GM21528 (cell line): ENCODE measurements around the gene SCUBE2.

Source experiments
- ATAC-seq: cut with Tn5 transposase; IDR thresholded peaks from one replicate; pipeline ENCODE4 v1.9.1; 2021; ENCODE audit warnings: mild to moderate bottlenecking, moderate library complexity; ENCODE audit not compliant: unreplicated experiment, low FRiP score

Gene SCUBE2

DNA sequence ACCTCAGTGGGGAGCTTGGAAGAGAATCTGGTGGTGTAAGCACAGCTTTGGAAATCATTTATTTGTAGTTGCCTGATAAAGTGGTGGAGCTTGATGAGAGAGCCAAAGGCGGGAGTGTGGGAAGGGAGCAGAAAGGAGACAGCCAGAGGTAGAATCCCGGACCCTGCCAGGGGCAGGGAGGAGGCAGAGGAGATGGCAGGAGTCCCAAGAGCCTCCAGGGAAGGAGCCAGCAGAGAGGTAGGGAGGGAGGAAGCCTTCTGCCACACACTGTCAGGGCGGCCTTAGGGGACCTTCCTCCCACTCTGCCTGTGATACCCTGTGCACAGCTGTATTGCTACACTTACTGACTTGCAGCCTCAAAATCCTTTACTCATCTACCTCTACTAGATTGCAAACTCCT lies 15.4 kb downstream of the SCUBE2 start:
- ATAC-seq, result no peak

DNA sequence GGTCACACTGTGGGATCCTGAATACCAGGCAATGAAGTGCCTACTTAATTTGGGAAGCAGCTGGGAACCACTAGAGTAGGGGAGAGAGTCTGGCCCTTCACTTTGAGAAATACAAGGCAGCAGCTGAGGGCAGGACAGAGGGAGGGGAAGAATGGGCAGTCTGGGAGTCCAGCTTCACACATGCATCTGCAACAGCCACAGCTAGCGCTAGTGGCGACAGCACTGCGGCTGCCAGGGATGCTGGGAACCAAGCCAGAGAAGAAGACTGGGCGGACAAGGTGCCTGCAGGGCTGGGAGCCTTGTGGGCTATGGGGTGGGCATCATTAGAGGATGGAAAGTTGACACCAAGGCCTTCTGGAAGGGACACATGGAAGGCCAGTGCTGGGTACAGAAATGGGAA lies 15.8 kb downstream of the SCUBE2 start:
- no peak for ATAC-seq

DNA sequence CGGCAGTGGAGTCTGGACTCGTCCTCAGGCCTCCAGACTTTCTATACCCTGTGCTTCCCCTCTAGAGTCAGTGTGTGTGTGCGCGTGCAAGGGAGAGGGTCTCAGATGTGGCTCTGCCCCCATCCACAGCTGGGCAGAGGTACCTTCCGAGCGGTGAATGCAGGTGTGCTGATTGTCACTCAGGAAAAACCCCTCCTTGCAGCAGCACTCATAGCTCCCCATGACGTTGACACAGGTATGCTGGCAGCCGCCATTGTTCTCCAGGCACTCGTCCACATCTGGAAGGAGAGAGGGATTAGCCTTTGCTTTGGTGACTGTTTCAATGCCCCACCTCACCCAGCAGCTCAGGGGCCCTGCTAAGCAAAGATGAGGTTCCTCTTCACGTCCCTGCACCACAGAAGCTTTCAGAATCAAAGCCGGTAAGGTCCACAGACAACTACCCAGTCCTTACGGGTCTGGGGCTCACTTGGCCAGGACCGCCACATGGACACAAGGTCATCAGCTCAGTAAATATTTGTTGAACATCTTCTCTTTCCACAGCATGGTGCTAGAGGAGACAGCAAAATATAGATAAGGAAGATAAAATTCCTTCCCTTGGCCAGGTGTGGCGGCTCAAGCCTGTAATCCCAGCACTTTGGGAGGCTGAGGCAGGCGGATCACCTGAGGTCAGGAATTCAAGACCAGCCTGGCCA lies 16.9 kb downstream of the SCUBE2 start:
- ATAC-seq, result no peak

DNA sequence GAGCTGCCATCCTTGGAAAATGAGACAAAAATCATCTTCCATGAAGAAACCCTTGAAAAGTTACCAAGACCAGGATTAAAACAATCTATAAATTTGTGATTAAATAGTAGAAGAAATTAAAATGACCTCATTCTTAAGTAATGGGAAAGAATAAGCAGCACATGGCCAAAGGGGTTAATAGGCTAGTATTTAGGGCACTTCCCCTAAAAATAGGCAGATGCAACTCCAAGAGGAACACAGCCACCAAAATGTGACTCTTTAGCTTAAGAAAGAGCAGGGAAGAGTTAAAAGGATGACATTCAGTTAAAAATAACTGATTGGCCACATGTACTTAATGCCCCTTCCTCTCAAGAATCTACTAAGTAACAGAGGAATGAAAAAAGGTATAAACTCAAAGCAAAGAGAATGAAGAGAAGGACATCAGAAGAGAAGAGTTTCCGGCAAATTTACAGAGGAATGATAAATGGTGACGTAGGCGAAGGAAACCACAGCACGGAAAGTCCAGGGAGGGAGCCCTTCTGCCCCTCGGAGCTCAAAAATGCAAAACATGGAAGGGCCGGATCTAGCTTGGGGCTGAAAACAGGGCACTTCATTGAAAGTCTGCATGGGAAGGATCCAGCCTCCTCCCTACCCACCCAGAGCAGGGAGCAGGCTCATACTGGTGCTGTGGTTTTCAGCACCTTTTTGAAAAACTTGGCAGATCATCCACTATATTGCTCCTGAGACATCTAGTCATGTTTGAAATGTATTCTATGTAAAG lies 17.8 kb downstream of the SCUBE2 start:
- no peak for ATAC-seq

DNA sequence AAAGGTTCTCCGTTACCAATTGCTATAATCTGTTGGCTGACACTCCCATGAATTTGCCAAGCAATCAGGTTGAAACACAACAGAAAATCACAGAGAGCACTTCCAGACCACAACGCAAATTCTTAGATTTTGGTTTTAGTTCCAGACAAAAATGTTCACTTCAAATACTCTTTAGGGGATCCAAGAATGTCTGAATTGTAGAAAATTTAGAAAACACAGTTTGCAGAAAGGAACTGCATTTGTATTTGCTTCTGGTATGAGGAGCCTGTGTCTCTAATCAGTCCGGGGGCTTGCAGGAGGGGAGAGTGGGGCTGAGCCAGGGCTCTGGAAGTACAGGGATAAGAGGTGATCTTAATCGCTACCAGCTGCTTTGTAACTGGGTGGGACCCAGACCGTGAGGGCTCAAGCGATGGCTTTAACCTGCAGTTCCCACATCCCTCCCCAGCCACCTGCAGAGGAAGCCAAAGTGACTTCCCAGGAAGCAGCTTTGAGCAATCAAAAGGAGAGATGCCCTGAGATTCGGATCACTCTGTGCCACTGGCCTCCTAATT lies 18.7 kb downstream of the SCUBE2 start:
- no peak for ATAC-seq

DNA sequence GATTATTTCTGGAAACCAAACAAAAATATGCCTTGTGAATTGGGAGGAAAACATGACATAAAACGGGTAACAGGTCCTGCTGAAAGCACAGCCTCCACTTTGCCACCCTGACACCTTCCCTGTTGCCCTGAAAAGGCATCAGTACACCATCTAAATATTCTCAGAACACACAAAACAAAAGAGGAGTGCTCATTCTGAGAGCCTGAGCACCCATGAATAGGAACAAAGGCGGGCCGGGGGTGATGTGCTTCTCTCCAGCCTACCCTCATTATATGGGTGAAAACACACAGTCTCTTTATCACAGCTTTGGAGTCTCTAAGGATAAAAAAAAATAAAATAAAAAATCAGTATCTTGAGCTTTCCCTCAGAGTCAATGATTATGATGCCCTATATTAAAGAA lies 19.7 kb downstream of the SCUBE2 start:
- ATAC-seq, result no peak

DNA sequence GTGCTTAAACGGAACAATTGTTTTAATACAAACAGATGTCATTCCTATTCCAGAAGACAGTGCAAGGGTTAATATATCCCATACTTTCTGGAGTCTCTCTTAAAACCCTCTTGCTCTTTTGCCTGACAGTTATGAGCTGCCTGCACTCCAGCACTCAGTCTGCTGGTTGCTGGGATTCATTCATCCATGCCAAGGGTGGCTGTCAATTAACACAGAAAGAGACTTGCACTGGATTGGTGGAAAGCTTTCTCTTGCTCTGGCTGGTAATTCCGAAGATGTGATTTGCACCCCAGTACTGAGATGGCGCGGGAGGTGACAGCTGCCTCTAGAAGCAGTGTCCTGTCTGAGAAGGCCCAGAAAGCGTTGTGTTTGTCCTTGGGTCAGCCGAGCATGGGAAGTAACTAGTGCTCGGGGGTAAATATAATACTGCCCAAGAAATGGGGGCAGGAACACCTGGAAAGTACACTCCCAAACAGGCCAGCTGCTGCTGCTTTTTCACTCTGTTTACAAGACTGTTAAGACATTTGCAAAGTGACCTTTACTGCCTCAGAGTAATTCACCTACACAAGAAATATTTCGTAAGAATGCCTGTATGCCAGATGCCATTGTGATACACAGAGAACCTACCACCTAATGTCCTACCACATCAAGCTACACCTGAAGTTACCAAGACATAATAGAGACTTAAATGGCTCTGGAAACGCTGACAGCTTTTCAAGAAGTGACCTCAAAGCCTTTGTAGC lies 20.5 kb downstream of the SCUBE2 start:
- no peak for ATAC-seq

DNA sequence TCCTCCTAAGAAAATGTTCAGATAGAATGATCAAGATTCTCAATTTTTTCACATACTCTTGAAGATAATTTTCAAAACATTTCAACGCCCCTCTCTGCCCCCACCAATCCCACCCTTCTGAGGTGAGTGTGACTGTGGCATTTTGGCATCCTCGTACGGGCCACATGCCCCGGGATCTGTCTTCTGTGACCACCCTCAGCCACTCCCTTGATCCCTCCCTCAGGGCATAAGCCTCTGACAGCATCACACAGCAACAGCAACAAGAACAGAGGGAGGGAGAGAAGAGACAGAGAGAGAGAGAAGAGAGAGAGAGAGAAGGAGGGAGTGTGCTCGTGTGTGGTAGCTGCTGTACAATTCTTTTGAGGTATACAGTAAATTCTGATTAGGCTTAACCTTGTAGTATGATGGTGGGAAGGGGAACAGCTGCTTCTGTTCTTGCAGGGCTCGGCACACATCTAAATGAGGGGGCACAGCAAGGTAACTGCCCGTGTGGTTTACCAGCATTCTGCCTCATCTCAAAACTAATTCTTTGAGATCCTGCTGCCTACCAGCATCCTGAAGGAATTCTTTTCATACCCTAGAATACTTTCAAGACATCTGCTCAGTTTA lies 21.4 kb downstream of the SCUBE2 start:
- no peak for ATAC-seq

DNA sequence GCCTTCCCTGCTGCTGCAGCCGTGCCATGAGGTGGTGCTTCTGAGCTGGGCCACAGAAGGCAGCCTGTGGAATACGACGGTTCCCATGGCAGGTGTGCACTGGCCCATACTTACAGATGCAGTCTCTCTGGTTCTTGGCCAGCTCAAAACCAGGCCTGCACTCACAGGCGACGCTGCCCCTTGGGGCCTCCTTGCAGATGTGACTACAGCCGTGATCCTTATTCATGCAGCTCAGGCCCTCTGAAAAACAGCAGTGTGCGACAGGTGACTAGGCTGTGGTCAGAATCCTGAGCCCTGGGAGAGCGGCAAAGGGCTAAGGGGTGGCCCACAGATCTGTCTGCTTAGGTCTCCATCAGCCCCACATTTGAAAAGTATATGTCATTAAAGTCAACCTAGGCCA lies 22.1 kb downstream of the SCUBE2 start:
- ATAC-seq, result no peak

DNA sequence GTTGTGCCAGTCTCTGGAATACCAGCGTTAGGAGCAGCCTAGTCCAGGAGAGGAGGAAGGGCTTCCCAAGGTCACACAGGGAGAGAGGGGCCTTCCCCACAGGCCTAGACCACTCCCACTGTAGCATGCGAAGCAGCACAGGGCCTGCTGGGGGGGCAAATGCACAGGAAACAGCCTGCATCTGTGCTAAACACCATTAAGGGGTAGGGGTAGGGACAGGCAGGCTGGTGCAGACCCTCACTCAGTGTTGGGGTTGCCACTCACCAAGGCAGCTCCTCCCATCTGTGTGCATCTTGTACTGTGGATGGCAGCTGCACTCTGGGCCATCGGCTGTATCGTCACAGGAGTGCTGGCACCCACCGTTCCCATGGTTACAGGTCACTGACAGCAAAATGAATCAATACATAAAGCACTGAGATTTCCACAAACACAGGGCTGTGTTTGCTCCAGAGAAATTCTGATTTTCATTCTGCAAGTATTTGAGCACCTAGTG lies 24.9 kb downstream of the SCUBE2 start:
- no peak for ATAC-seq

DNA sequence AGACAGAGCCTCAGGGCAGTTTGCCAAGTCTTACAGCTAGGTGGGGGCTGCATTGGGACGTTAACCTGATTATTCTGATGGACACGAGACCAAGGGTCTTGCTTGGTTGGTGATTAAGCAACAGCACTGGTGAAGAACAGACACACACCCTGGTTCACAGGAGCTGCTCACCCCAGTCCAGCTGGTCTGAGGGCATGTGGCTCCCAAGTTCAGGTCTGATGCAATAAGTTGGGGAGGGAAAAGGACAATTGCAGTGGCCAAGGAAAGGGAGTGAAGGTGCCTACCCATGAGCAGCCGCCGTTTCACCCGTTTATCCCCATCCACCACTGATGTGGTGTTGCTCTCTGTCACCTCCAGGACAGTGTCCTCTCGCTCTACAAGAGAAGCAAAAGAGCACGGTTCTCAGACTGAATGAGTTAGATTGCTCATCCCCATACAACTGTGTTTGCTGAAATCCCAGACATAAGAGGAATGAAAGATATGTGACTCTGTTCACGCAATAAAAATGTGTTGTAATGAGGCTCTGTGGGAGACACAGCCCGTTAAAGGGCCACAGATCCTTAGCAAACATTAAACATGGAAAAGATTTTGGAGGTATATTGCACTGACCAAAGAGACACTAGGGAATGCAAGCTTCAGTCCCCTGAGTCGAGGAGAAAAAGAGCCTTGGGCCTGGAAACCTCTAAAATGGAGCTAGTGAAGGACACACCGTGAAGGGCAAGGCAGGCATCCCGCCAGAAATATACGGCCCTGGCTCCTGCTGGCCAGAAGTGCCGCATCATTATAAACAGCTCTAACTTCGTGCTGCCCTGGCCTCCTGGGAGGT lies 25.6 kb downstream of the SCUBE2 start:
- ATAC-seq, result no peak

DNA sequence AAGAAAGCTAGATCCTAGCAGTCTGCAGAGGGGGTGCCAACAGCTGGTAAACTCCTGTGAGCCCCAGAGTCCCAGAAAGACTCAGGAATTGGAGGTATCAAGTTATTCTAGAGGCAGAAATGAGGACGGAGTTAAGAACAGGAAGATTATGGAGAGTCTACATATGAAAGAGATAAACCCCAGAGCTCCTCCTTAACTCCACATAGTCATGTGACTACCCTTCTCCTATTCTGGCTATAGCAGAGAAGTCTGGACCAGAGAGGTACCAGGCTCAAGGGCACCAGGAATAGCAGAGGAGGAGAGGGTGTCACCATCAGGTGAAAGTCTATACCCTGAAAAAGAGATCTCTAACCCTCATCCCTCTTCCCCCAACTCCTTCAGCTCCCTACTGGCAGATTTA lies 29.6 kb downstream of the SCUBE2 start:
- ATAC-seq, result no peak

DNA sequence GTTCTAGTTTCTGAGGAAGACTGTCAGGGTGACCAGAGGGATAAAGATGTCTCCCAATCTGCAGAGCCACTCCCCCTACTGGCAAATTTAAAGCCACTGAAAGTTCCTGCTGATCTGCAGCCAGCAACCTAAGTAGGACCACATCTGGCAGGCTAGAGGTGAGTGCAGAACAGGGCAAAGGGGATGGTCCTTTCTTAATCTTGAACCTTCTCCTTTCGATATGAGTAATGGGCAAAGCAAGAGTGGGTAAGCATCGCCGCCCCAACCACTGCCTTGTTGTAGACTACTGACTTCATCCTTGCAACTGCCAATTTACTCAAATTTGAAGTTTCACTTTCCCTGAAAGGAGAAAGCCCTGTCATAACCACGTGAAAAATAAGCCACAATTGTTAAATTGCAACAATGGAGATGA lies 30.7 kb downstream of the SCUBE2 start:
- ATAC-seq, result peak; percentile 98

DNA sequence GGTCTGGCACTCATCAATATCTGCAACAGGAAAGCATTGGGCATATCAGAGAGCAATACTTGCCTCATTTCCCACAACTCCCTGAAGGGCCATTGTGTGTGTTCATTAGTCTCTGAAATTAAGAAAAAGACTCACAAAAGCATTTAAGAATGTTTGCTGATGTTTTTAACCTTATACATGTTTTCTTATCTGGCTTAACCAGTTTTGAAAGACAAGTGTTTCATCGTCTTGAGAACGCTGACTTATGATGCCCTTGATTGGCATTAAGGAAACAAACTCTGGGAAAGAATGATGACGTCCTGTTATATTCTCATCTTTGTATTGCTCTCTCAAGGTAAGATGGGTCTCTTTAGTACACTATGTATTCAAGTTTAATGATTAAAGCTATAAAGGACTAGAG lies 32.0 kb downstream of the SCUBE2 start:
- no peak for ATAC-seq

DNA sequence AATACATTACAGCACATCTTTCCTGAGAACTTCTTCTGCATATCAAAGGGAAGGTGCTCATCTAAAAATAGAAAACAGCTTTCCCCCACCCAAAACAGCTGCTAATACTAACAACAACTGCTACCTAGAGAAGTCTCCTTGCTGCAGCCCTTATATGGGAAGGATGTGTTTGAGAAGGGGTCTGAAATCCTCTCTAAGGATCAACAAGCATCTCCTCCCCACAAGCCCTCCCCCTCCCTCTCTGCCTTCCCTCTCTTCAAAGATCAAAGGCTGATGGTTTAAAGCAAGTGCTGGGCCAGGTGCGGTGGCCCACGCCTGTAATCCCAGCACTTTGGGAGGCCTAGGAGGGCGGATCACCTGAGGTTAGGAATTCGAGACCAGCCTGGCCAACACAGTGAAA lies 33.5 kb downstream of the SCUBE2 start:
- no peak for ATAC-seq

DNA sequence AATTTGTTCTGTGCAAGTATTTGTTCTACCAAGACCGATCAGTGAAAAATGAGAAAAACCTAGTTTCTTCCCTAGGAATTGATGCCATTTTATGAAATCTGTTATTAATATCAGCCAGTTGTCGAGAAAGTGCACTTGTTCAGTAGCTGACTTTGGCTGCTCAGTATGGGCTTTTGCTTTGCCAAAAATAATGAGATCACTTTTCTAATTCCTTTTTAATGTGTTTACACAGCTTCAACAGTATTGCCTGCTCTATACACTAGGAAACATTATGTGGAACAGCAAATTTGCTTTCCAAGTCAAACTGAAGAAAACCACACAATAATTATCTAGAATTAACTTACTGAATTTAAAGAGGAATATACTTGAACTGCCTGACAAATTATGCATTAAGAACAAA lies 34.4 kb downstream of the SCUBE2 start:
- no peak for ATAC-seq

DNA sequence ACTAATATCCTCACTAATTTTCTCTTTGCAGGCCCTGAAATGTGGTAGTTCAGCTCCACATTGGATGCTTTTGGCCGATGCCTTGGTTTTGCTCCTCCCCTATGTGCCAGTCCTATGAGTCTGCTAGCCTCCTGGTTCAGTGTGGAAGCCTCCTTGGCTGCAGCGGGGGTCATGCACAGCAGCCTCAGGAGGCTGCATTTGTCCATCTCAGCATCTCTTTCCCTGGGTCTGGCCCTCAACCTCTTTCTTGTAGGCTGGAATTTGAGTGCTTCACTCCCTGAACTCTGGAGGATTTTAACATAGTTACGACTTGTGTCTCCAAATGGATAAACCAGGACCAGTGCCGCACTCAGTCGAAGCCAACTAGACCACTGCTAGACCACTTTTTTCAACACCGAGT lies 34.9 kb downstream of the SCUBE2 start:
- no peak for ATAC-seq

DNA sequence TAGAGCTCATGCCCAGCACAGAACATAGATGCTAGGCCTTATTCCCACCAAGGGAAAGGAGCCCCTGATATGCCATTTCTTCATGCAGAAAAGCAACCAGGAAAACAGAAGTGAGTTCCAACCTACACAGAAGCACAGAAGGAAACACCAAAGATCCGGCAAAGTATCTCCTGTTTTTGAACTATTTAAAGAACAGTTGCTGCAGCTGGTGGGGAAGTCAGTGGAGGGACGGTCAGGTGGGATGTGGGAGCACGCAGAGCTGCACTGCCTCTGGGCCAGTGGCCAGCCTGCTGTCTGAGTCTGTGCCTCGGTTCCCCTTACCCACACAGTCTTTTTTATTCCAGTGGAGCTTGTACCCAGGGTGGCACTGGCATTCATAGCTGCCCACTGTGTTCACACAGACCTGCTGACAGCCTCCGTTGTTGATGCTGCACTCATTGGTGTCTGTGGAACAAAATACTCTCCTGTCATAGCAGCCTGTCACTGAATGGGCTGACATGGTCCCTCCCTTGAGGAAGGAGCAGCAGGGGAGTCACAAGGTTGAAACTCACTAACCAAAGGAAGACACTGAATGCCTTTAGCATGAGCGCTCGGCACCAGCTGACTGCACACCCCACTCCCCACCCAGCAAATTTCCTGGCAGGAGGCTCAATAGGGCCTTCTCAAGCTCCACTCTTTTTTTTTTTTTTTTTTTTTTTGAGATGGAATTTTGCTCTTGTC lies 37.9 kb downstream of the SCUBE2 start:
- ATAC-seq, result no peak

DNA sequence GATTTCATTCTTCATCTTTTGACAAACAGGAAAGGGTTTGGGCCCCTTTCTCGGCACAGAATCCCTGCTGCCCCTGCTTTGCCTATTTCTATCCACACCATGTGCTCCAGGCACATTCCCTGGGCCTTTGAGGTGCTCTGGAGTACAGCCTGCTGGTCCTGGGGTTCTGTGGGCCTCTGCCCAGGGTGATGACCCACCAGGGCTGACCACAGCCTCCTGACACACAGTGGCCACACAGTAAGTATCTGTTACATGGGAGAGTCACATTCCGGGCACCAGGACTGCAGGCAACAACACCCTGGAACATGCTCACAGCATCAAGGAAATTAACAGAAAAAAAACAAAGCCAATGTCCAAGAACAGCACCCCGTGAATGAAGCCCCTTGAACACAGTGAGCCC lies 39.1 kb downstream of the SCUBE2 start:
- ATAC-seq, result no peak
